NCI-H2029 treated with DMSO at 0.1 percent for 48 hours (cell line): ENCODE data around the gene TMEM187.

Source experiments
- DNase-seq: peaks from one replicate; lab custom pipeline; 2025; lab: John Stamatoyannopoulos, UW

TMEM187 gene

DNA sequence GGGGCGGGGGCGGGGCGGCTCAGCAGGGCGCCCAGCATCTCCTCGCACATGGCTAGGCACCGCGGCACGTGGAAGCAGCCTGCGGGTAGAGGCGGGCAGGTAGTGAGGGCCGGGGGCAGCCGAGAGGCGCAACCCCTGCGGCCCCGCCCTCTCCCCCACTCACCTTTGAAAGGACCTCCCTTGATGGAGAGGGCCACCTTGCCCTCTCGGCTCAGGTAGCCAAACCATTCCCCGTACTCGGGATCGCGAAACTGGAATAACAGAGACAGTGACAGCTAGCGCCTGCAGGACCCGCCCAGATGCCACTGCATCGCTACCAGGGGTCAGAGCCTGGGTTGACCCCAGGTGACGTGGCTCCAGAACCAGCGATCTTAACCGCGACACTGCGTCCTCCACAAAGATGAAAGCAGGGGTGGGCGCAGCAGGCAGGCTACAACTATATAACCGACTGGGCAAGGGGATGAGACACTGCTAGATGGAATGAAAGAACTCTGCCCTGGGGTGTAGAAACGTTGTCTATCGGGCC lies 37.2 kb upstream of the TMEM187 start:
- no peak for DNase-seq

DNA sequence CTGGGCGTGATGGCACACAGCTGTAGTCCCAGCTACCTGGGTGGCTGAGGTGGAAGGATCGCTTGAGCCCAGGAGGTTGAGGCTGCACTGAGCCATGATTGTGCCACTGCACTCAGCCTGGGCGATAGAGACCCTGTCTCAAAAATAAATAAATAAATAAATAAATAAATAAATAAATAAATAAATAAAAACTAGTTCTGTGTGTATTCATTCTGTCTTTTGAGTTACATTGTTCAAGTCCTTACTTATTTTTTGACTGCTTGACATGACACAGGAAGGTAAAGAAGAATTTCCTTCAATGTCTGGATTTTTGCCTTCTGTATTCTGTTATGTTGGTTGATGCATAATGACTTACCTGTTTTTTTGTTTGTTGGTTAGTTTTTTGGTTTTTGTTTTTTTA lies 35.5 kb upstream of the TMEM187 start:
- no peak for DNase-seq

DNA sequence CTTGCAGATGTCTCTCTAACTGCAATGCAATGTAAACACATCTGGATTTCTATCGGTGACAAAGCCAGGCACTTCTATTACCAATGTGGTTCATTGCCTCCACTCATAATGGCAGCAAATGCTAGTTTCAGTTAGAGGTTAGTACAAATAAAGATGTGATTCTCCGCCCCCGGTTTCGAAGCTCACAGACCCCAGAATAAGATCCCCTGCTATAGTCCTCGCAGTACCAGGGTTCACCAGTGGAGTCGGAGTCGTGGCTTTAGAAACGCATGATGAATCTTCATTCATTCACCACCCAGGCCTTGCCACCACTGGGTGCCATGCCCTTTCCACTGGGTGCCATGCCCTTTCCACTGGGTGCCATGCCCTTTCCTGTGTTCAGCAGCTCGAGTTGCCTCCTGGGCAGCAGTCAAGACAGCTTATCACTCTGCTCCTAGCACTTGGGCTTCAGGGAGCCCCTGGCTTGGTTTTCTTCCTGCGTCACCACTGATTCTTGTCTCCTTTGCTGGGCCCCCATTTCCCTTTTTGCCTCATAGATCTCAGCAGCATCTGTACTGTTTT lies 34.2 kb upstream of the TMEM187 start:
- DNase-seq, result no peak

DNA sequence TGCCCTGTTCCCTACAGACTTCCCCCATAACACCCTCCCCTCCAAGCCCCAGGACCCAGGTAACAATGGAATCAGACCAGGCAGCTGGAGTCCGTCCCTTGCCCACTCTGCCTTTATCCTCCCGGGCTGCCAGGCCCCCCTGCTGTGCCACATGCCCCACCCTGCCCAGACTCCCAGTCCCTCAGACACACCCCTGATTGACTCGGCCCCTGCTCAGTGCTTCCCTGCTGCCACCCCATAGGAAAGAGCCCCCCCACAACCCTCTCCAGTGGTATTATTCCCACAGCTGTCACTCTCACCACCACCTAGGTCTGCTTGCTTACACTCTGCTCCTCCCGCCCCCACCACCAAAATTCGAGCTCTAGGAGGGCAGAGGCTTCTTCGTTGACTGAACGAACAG lies 33.0 kb upstream of the TMEM187 start:
- DNase-seq, result no peak

DNA sequence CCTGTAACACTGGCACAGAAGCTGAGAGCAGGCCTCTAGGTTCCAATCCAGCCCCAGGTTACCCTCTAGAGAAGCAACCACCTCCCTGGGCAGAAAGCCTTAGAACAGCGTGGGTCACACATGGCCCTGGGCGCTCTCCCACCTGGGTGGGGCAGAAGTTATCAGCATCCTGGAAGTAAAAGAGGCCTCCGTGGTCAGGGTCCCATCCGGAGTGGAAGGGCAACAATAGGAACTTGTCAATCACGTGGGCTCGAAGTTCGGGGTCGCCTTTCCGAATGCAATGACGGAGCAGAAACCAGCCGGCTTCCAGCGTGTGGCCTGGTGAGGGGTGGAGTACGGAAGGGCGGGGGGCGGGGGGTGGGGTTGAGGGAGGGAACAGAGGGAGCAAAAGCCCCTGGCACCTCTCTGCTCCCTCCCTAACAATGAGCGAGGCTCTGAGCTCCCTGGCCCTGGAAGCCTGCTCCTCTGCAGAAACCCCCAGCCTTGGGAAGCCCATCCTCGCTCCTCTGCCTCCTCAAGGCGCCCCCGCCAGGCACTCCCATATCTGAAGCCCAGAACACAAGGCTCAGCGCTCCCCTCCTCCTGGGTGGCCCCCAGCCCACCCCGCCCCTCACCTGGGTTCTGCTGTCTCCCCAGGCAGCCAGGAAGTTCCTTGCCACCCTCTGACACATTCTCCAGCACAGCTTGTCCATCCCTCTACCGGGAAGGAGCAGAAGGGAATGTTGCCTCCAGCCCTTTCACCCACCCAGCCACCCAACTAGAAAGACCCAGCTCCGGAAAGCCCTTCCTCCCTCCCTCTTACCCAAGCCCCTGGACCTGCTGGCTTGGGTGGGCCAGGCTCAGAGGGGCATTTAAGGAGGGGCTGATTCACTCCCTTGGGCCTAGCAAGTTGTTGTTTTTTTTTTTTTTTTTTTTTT lies 31.0 kb upstream of the TMEM187 start:
- no peak for DNase-seq

DNA sequence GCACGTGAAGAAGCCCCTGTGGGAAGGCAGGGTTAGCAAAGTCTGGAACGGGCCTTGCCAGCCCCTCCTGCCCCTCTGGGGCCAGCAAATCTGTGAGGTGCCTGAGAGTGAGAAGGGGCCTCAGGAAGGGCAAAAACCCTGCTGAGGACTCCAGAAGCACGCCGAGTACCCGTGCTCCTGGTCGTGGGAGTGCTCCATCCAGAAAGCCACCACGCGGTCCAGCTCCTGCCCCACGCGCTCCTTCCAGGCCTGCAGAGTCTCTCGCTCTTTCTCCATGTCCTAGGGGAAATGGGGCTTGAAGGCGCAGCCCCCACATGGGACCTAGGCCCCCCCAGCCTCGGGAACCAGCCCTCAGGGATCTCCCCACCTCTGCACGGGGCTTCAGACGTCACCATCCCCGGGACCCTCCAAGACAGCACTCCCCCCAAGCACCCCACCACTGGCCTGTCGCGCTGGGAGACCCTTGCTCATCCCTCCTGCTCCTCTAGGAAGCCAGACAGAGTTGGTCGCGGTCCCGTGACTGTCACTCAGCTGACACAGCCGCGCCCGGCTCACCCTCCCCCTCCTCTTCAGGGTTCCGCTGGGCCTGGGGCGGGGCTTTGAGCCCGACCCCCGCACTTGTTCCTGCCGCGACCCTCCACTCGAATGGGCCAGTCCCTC lies 28.3 kb upstream of the TMEM187 start, which contains the start of gene RENBP:
Gene RENBP, minus strand, starts transcription at position 504 of the 660 bp plus-strand sequence. Its CDS starts 33 bp downstream, at position 471.
- DNase-seq, result no peak

DNA sequence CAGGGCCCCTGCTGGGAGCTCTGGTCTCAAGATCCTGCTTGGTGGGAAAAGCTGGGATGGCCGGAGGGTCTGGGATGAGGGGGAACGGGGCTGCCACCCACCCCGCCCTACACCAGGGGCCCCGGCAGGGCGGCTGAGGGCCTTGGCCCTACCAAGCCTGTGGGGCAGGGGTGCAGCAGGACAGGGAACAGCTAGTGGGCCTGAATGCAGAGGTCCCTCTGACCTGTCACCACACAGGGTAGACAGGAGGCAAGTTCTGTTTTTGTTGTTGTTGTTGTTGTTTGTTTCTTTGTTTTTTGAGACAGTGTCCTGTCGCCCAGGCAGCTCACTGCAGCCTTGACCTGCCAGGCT lies 27.8 kb upstream of the TMEM187 start:
- DNase-seq, result no peak

DNA sequence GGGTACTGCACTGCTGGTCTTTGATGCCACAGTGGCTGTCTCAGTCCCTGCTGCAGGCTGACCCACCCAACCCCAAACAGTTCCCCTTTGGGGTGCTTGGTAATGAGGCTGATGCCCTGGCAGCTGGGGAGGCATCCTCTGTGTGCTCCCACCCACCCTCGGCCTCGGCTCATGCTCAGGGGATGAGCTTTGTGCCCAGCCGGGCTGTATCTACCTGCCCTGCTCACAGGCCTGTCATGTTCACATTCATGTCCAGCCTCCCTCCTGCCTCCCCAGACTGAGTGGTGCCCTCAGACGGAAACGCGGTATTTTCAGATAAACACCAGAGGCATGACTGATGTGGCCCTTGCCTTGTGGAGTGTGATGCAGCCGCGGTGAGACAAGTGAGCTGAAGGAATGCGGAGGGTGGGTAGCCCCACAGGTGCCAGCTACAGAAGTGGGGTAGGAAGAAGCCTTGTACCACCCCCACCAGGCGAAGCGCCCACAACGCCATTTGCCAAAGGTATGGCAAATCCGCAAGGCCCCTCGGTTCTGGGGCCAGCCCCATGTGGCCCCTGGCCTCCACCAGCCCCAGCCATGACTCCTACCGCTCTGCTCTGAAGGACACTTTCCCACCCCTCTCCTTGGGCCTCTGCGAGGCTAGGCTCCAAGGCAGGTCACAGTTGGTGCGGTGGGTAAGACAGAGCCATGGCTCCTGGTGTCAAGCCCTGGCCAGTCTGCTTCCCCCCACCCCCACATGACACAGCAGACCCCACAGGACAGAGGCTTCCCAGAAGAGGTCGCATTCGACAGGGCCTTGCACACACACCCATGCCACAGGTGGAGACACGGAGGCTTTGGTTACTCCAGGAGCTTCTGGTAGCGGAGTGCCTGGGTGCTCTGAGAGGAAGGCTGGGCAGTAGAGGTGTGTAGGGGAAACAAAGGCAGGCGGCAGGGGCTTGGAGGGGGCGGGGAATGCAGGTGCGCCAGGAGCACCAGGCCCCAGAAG lies 26.3 kb upstream of the TMEM187 start:
- DNase-seq, result no peak

DNA sequence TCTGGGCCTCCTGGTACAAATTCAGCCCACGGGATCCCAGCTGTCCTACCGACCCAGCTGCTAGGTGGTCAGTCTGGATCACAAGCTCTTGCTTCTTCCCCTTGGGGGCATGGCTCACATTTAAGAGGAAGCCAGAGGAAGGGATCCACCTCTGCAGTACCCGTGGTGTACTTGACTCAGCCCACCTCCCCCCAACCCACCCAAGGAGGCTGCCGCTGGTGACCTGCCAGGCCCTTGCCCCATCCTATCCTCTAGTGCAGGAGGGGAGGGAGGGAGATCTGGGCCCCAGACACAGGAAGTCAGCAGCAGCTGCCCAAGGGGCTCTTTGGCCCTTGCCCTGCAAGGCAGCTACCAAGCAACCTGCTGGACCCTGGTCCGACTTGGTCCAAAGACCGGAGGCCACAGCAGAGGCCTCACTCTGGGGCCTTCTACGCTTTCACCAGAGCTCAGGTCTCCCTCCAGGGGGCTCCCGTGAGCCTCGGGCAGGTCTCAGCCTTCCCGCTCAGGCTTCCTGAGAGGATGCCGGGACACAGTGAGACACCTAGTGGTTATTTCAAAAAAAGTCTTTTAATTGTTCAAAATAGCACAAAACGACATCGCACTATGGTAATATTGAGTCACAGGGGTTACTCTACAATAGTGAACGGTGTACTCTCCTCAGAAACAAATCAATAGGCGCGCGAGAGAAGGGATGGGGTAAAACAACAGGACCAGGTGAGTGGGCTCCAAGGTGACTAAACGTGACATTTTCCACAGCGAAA lies 25.4 kb upstream of the TMEM187 start:
- peak; percentile 12 for DNase-seq

DNA sequence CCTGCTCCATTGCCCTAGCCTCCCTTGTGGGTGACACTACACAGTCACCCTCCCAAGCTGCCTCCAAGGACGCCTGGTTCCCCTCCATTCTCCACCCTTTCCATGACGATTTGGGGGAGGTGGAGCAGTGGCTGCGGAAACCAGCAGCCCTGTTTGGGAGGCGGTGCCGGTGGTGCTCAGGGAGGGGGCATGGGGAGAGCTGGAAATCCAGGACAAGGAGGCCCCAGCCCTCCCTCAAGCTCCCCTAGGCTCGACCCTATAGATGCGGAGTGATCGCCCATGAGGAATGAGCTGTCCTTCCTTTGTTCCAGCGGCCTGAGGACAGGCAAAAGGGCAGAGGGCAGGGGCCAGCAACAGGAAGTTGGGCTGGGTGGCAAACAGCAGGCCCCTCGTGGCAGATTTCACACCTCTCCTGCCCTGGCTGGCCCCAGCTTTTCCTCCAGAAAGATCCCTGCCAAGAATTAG lies 24.5 kb upstream of the TMEM187 start:
- DNase-seq, result no peak

DNA sequence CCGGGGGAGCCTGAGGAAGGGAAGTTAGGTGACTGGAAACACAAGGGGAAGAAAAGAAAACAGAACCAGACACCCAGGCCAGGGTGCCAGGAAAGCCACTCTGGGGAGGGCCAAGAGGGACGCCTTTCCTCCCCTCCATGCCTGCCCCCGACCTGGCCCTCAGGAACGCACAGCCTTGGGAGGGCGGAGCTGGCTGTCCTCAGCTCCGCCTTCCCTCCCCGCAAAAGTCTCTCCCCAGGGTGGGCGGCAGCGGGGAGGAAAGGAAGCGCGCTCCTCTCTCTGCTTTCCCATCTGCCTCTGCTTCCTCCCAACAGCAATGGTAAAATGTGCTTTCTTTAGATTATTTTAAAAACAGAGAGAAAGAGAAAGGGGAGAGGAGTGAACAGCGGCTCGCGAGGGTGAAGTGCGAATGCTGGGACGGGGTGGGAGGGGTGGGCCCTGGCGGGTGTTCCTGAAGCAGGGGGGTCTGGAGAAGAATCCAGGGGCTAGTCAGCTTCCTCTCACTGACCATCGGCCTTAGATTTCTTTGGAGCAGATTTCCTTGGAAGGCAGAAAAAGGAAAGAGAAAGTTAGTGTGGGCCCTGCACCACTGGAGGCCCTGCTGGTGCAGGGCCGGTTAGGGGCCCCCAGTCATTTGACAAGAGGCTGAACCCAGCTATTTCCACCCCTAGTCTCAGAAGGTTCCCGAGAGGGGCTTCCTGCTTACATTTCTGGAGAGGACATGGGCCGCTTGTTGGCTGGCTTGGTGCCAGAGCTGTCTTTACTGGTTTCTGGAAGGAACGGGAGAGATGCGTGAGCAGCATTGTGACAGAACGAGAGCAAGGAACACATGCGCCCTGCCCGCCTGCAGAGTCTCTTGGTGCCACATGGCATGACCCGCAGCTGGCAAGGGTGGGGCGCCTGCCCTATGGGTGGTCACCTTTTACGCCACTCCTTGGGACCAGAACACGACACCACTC lies 23.4 kb upstream of the TMEM187 start:
- no peak for DNase-seq

DNA sequence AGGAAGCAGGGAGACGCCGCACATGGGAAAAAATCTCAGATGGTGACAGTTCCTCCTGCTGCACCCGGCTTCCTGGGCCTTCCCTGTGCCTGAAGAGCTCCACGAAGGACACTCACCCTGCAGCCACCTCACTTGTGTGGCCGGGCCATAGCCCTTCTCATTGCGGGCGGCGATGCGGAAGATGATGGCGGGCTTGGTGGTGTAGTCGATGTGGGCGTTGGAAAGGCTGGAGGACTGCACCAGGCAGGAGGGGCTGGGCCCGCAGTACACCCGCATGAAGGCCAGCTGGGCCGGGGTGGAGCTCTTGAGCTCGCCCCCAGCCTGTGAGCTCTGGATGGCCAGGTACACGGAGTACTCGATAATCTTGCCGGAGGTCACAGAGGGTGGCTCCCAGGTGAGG lies 22.4 kb upstream of the TMEM187 start:
- no peak for DNase-seq

DNA sequence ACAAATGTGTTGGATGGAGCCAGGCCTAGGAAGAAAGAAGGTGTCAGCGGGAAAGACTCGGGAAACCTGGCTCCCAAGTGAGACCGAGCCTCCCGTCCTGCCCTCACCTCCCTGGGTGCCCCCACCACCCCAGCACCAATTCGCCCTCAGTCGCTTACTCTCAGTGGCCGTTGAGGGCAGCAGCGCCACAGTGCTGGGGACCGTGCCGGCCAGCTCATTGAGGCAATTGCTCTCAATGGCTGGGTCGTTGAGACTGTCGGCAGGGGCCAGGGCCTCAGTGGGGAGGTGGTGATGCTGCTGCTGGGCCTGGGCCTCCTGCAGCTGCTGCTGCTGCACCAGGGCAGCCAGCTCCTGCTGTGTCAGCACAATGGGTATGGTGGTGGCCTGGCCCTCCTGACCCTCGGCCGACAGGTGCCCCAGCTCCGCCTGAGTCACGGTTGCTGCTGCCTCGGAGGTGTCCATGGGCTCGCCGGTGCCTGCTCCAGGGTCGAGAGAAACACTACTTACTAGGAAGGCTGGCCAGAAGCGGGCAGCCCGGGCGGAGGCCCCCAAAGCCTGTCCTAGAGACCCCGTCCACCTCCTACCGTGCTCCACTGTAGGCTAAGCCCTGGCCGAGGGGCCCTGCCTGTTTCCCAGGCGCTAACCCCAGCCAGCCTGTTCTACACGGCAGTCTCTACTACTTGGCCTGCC lies 20.7 kb upstream of the TMEM187 start:
- no peak for DNase-seq

DNA sequence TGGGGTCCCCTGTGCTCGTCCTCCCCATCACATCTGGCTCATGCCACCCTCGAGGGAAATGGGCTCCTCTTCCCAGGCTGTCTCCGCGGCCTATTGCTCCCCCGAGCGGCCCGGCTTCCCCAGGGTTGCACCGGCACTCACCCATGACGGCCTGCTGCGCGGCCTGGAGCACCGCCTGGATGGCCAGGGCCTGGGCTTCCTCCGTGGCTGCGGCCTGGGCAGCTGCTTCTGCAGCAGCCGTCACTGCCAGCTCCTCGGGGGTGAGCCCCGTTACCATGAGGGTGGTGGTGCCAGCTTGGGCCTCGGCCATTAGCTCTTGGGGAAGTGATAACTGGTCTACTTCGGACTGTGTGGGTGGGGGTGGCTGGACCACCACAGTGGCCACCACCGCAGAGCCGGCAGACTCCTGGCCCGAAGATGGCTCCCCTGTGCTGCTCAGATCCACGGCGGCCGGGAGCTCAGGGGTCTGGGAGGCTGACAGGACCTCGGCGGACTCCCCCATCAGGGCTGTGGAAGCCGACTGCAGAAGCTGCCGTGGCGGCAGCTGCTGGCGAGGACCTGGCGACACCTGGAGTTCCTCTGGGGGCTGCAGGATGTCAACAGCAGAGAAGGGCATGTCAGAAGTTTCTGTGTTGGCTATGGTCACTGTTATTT lies 20.1 kb upstream of the TMEM187 start:
- DNase-seq, result no peak

DNA sequence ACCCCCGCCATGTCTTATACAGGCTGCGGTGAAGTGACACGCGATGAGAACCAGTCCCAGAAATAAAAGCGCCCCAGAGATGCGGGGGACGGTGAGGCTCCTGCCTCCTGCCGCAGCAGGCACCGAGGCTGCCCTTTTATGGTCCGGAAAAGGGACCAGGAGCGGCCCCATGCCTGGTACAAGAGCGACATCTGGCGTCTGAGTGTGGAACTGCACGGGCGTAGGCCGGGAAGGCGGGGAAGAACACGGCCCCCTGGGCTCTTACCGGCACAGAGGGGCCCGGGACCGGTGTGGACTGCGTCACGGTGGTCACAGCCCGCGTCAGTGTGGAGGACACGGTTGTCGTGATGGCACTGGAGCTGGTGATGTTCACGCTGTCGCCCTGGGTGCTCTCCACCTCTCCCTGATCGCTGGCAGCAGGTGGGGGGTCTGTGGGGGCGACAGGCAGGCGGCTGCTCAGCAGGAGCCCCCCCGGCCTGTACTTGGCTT lies 19.2 kb upstream of the TMEM187 start:
- no peak for DNase-seq

DNA sequence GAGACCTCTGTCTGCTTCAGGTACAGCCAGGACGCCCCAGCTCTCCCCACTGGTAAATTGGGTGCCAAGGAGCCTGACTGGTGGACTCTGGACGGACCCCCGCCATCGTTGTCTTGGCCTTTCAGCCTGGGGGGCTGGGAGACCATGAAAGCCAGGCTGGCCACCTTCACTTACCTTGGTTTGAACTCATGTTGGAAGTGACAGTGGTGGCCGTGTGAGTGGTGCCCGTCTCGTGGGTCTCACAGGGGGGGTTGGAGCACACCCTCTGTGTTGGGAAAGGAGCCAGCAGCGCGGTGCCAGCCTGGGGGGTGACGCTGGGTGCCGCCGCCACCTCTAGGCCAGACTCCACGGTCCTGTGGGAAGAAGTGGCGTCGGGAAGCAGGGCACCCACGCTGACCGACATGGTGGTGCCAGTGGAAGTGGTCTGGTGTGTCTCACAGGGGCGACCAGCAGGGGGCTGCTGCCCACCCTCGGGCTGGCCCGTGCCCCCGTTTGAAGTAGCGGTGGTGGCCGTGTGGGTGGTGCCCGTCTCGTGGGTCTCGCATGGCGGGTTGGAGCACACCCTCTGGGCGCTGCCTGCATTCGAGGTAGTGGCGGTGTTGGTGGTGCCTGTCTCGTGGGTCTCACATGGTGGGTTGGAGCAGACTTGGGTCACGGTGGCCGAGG lies 18.5 kb upstream of the TMEM187 start:
- no peak for DNase-seq

DNA sequence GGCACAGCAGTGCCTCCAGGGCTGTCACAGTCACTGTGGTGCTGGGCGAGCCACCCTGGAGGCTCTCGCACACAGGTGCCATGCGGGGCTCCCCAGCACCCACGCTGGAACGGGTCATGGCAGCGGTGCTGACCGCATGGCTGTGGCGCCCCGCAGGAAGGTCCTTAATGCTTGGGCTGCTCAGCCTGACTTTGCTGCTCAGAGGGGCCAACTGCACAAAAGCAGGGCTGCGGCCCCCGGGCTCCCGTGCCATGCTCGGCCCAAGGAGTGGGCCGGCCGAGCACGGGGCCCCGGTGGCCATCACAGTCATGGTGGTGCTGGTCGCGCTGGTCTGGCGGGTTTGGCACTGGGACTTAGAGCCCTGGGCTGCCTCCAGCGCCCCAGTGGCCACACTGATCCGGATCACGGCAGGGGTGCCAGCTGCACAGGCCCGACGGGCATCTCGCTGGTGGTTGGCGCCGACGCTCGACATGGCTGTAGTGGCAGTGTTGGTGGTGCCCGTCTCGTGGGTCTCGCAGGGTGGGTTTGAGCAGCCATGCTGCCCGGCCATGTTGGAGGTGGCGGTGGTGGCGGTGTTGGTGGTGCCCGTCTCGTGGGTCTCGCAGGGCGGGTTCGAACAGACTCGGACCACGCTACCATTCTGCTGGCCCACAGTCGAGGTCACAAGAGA lies 17.9 kb upstream of the TMEM187 start:
- no peak for DNase-seq
